PFSK-1 (cell line): ENCODE measurements around the gene BCAP29.

Experiments
- FOXP2 ChIP-seq: optimal IDR thresholded peaks from 2 replicates; pipeline ENCODE3; 2011; ENCODE audit warnings: borderline replicate concordance, control low read depth, inconsistent platforms; ENCODE audit not compliant: insufficient read depth; ENCODE audit errors: extremely low read length, extremely low read depth
- POLR2AphosphoS5 ChIP-seq: IDR thresholded peaks from 2 replicates; pipeline ENCODE4 v1.6.1; 2012; ENCODE audit warnings: low read depth, mild to moderate bottlenecking, control low read depth, low read length, moderate library complexity
- REST ChIP-seq, 2 experiments: IDR thresholded peaks; 2 replicates each; pipeline versions ENCODE4 v1.6.1 to v1.8.0; 2011 to 2012; ENCODE audit warnings: low read depth in 2 of 2, low read length in 2 of 2, control low read depth in 1 of 2, inconsistent platforms in 1 of 2, mild to moderate bottlenecking in 1 of 2, moderate library complexity in 1 of 2; ENCODE audit not compliant: insufficient read depth in 1 of 2
- SIN3A ChIP-seq: IDR thresholded peaks from 2 replicates; pipeline ENCODE4 v1.6.1; 2012; ENCODE audit warnings: mild to moderate bottlenecking, low read length, moderate library complexity, borderline replicate concordance; ENCODE audit not compliant: insufficient read depth
- TAF1 ChIP-seq: IDR thresholded peaks from 2 replicates; pipeline ENCODE4 v1.6.1; 2012; ENCODE audit warnings: low read length, control low read depth, borderline replicate concordance; ENCODE audit not compliant: insufficient read depth

BCAP29 gene

GRCh38 chr7:107652642-107653041 lies 72.6 kb downstream of the BCAP29 start:
- TF ChIP-seq POLR2AphosphoS5 (no peak), REST (IDR thresholded peaks at IDR 0.05; ENCODE audit: insufficient read depth in 1 of 2, low read depth in 2 of 2, low read length in 2 of 2) (no peak), TAF1 (no peak), FOXP2 (no peak), SIN3A (no peak)

- no peak for TF ChIP-seq TAF1
- no peak for TF ChIP-seq POLR2AphosphoS5
- no peak for TF ChIP-seq FOXP2
- TF ChIP-seq REST (IDR thresholded peaks at IDR 0.05; ENCODE audit: insufficient read depth in 1 of 2, low read depth in 2 of 2, low read length in 2 of 2): no peak
- TF ChIP-seq SIN3A: no peak
Observed at GRCh38 chr7:107658467-107658866, 78.4 kb downstream of the BCAP29 start.

- TF ChIP-seq REST (IDR thresholded peaks at IDR 0.05; ENCODE audit: insufficient read depth in 1 of 2, low read depth in 2 of 2, low read length in 2 of 2) (no peak), SIN3A (no peak), TAF1 (no peak), POLR2AphosphoS5 (no peak), FOXP2 (no peak)
Observed at GRCh38 chr7:107659666-107660065, 79.6 kb downstream of the BCAP29 start.

DNA sequence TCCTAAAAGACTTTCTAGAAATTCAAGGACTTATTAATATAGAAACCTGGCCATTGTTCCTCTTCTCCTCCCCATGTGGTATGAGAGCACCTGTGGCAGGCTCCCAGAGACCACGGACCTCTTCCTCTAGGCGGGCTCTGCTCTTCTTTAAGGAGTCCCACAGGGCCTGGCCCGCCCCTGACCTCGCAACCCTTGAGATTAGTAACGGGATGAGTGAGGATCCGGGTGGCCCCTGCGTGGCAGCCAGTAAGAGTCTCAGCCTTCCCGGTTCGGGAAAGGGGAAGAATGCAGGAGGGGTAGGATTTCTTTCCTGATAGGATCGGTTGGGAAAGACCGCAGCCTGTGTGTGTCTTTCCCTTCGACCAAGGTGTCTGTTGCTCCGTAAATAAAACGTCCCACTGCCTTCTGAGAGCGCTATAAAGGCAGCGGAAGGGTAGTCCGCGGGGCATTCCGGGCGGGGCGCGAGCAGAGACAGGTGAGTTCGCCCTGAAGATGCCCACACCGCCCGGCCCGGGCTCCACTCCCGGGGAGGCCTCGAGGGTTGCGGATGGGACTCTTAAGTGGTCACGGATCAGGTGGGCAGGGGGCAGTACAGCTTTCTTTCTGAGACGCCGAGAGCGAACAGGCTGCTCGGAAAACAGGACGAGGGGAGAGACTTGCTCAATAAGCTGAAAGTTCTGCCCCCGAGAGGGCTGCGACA lies 80.5 kb downstream of the BCAP29 start, which contains the start of gene SLC26A4:
Gene SLC26A4 (plus strand): TSS at position 448 of the 700 bp plus-strand sequence. CDS start 814 bp downstream, outside the sequence.
- TF ChIP-seq REST (IDR thresholded peaks at IDR 0.05; ENCODE audit: insufficient read depth in 1 of 2, low read depth in 2 of 2, low read length in 2 of 2) (no peak), POLR2AphosphoS5 (no peak), FOXP2 (no peak), TAF1 (no peak), SIN3A (no peak)
